Astrocyte (in vitro differentiated cells and primary cell): ENCODE measurements around the gene CSAD.

Source experiments
- CTCF ChIP-seq: IDR thresholded peaks from 2 replicates; pipeline ENCODE4 v1.5.1; 2011; ENCODE audit warnings: low read depth, mild to moderate bottlenecking, inconsistent platforms, low read length, moderate library complexity; ENCODE audit not compliant: insufficient read depth
- EZH2 ChIP-seq: IDR thresholded peaks from 2 replicates; pipeline ENCODE4 v1.6.1; 2012; ENCODE audit warnings: mild to moderate bottlenecking, low read length, inconsistent platforms; ENCODE audit not compliant: insufficient read depth

GRCh38 chr12:53201177-53201541, 20.4 kb upstream of the CSAD start:
- TF ChIP-seq CTCF (no peak), EZH2 (no peak)
